Activated CD8-positive, alpha-beta memory T cell treated with anti-CD3 and anti-CD28 coated beads for 24 hours (primary cell): ENCODE results near the gene KCNC3.

Source experiments
- DNase-seq: peaks from one replicate; pipeline ENCODE4 v3.0.0-alpha.2; 2020

KCNC3 gene

GRCh38 chr19:50272263-50272897, 56.8 kb downstream of the KCNC3 start:
- DNase-seq, result no peak

DNA sequence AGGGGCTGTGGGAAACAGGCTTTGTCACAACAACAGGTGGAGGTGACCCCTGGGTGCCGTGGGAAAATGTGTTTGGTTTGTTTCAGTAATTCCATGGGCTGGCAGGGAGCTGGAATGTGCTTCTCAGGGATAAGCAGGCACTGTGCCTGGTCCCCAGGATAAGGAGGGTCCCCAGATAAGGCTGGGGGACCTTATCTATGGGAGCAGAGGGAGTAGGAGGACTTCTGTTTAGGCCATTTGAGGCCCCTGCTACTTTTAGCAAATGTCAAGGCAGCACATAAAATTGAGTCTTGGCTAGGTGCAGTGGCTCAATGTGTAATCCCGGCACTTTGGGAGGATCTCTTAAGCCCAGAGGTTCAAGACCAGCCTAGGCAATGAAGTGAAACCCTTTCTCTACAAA, 59.5 kb downstream of the KCNC3 start:
- no peak for DNase-seq

DNA sequence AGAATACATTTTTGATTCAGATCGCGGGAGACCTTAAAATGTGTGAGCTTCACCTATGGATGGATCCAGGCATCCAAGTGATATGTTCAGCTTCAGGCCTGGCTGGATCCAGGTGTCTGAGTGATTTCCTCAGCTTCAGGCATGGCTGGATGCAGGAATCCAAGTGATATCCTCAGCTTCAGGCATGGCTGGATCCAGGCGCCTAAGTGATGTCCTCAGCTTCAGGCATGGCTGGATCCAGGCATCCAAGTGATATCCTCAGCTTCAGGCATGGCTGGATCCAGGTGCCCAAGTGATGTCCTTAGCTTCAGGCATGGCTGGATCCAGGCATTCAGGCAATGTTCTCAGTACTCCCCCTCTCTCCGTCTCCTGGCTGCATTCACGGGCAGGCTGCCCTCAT, 60.7 kb downstream of the KCNC3 start:
- DNase-seq, result no peak

GRCh38 chr19:50268041-50268440, 61.1 kb downstream of the KCNC3 start:
- no peak for DNase-seq

DNA sequence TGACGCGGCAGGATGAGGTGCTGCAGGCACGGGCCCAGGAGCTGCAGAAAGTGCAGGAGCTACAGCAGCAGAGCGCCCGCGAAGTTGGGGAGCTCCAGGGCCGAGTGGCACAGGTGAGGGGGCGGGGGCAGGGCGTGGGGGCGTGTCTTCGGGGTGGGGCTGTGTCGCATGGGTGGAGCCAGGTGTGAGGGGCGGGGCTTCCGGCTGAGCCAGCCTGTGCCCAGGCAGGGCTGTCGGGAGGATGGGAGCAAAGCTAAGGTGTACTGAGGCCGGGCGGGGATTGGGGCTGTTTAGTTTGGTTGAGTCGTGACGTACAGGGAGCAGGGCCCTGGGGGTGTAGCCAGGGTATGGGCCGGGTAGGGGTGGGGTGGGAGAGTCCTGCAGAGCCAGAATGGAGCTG, 62.3 kb downstream of the KCNC3 start:
- DNase-seq, result peak; percentile 59

DNA sequence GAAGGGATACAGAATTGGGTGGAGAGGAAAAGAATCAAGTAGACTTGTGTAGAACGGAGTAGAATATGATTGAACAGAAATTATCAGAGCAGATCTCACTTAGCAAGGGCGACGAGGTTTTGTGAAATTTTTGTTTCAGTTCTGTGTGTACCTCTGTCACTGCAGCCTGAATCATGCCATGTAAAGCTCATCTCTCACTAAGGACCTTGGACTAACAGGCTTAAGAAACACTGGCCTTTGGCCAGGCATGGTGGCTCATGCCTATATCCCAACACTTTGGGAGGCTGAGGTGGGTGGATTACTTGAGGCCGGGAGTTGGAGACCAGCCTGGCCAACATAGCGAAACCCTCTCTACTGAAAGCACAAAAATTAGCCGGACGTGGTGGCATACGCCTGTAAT, 63.1 kb downstream of the KCNC3 start:
- no peak for DNase-seq

GRCh38 chr19:50264483-50265186, 64.5 kb downstream of the KCNC3 start:
- DNase-seq, result no peak

GRCh38 chr19:50263176-50263575, 66.0 kb downstream of the KCNC3 start:
- DNase-seq, result no peak
